ENCODE data around the gene CDH23.

The CDH23 gene

DNA sequence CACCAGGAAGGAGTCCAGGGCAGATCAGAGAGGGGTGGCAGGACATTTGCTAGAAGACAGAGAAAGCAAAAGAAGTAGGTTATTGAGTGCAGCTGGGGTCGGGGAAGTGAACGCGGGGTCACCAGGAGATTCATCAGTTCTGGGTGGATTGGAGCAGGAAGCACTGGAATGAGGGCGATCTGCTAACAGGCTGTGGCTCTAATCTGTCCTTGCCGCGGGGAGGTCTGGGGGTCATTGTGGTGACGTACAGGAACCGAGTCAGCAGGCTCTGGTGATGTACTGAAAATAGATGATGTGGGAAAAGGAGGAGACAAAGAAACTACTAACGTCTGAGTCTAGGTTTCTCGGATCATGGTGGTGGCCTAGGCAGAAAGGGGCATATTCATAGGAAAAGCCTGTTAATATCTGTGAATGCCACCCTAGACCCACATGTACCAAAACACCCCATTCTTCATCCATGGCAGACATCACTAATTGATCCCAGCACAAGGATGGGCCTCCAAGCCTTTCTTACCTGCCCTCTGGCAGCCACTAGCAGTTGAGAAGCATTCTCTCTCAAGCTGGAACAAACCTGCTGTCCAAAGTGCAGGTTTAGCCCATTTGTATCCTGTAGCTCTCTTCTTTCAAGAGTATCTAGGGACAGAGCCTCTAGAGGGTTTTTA lies 188.3 kb downstream of the CDH23 start:
- POLR2A ChIA-PET = no interaction called here
- no peak for DNase-seq (ENCODE audit: extremely low spot score)
- CTCF ChIA-PET = interaction anchor here (0.7 to 1.9 kb wide), 2 partner anchors 15 to 251 kb away, joined by 3 to 9 read pairs; no protein-coding TSS in a partner anchor
- no peak for TF ChIP-seq FOXM1 (IDR thresholded peaks at IDR 0.05; ENCODE audit: borderline replicate concordance)
- TF ChIP-seq ZNF384 (IDR thresholded peaks at IDR 0.05) = no peak
- TF ChIP-seq NFRKB (IDR thresholded peaks at IDR 0.05) = no peak

DNA sequence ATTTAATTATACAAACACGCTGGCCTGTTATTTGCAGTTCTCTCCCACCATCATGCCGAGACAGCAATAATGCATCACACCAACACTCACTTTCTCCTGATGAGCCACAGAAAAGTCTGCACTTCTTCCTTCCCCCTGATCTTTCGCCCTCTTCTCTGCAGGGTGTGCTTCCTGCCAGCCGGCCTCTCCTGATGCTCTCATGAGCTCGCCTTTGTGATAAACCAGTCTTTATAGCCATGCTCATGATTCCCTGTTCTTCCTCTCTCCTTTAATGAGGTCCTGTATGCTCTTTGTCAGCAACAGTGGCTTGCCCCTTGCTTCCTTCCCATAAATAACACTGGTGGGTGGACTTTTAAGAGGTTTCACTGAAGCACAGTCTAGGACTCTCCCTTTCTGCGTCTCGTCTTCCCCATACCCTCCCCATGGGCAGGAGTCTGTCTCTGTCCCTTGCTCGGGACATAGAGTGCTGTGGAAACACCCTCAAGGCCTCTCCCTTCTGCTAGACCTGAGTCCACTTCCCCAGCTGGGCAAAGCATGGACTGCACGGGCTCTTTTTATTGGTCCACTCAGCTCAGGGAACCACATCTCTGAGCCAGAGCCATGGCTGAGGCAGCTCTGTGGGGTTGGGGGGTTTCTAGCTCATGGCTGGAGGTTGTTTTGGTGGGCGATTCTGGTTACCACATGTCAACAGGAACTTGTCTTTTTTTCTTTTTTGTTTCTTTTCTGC lies 189.0 kb downstream of the CDH23 start:
- POLR2A ChIA-PET = no interaction called here
- CTCF ChIA-PET = interaction anchor here (0.6 to 1.9 kb wide), 4 partner anchors 16 to 250 kb away, joined by 3 to 9 read pairs (median 3); no protein-coding TSS in a partner anchor
- DNase-seq (ENCODE audit: extremely low spot score) = no peak
- TF ChIP-seq NFRKB (IDR thresholded peaks at IDR 0.05) = no peak
- TF ChIP-seq L3MBTL2 (conservative IDR thresholded peaks at IDR 0.05) = no peak
- no peak for TF ChIP-seq SUZ12 (IDR thresholded peaks at IDR 0.05)
- no peak for TF ChIP-seq TARDBP (IDR thresholded peaks at IDR 0.05)
- no peak for TF ChIP-seq FOXM1 (IDR thresholded peaks at IDR 0.05; ENCODE audit: borderline replicate concordance)
- no peak for TF ChIP-seq BHLHE40 (IDR thresholded peaks at IDR 0.05; ENCODE audit: borderline replicate concordance)
- TF ChIP-seq SP1 (IDR thresholded peaks at IDR 0.05) = no peak
- no peak for TF ChIP-seq CTBP1 (IDR thresholded peaks at IDR 0.05; ENCODE audit: borderline replicate concordance)
- no peak for TF ChIP-seq FOXA1 (IDR thresholded peaks at IDR 0.05)
- TF ChIP-seq, protein P1, sequence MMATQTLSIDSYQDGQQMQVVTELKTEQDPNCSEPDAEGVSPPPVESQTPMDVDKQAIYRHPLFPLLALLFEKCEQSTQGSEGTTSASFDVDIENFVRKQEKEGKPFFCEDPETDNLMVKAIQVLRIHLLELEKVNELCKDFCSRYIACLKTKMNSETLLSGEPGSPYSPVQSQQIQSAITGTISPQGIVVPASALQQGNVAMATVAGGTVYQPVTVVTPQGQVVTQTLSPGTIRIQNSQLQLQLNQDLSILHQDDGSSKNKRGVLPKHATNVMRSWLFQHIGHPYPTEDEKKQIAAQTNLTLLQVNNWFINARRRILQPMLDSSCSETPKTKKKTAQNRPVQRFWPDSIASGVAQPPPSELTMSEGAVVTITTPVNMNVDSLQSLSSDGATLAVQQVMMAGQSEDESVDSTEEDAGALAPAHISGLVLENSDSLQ (IDR thresholded peaks at IDR 0.05) = no peak
- TF ChIP-seq ARNT (IDR thresholded peaks at IDR 0.05) = no peak
- TF ChIP-seq LEF1 (IDR thresholded peaks at IDR 0.05; ENCODE audit: borderline replicate concordance) = no peak

DNA sequence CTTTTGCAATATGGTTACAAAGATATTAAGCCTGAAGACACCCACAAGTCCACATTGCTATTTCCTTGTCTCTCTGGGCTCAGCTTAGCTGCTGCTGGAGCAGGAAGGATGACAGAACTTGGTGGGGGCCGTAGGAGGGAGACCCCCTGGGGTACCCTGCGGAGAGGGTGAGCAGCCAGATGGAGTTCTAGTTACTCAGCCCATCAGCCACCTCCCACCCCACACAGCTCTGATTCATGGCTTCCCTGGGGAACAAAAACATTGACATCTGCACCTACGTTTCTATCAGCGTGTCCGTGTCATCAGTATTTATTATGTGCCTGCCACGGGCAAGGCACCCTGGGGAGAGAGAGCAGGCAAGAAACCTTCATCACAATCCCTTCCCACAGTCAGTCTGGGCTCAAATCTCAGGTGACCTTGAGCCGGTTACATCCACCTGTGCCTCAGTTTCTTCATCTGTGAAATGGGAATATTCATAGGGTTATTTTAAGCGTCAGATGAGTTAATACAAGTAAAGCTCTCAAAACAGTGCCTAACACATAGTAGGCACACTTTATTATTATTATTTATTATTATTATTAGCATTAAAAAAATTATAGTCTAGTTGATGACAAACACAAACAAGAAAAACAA lies 191.3 kb downstream of the CDH23 start:
- CTCF ChIA-PET = interaction anchor here (1.6 kb wide), 1 partner anchor 18 kb away, joined by 11 read pairs; no protein-coding TSS in a partner anchor
- TF ChIP-seq, protein P1 (IDR thresholded peaks at IDR 0.05) = 0 out of 2 replicates have a peak, but pooled peaks have one; percentile 18
- TF ChIP-seq SP1 (IDR thresholded peaks at IDR 0.05) (no peak), ARNT (IDR thresholded peaks at IDR 0.05) (no peak), ZNF384 (IDR thresholded peaks at IDR 0.05) (no peak), FOXM1 (IDR thresholded peaks at IDR 0.05; ENCODE audit: borderline replicate concordance) (no peak), CTBP1 (IDR thresholded peaks at IDR 0.05; ENCODE audit: borderline replicate concordance) (no peak), BHLHE40 (IDR thresholded peaks at IDR 0.05; ENCODE audit: borderline replicate concordance) (no peak), L3MBTL2 (conservative IDR thresholded peaks at IDR 0.05) (no peak), SUZ12 (IDR thresholded peaks at IDR 0.05) (no peak)
- POLR2A ChIA-PET = no interaction called here
- DNase-seq (ENCODE audit: extremely low spot score) = no peak

GRCh38 chr10:71588685-71589084 lies 192.0 kb downstream of the CDH23 start:
- ChIA-PET CTCF (interaction anchor here (1.1 kb wide), 1 partner anchor 18 kb away, joined by 3 read pairs; no protein-coding TSS in a partner anchor), POLR2A (no interaction called here)
- DNase-seq (ENCODE audit: extremely low spot score) = no peak
- TF ChIP-seq LEF1 (IDR thresholded peaks at IDR 0.05; ENCODE audit: borderline replicate concordance) = no peak
- TF ChIP-seq, protein P1 (IDR thresholded peaks at IDR 0.05) = no peak
- no peak for TF ChIP-seq ELF4 (IDR thresholded peaks at IDR 0.05)
- no peak for TF ChIP-seq FOXA1 (IDR thresholded peaks at IDR 0.05)
- TF ChIP-seq L3MBTL2 (conservative IDR thresholded peaks at IDR 0.05) = no peak
- TF ChIP-seq TARDBP (IDR thresholded peaks at IDR 0.05) = no peak
- no peak for TF ChIP-seq BHLHE40 (IDR thresholded peaks at IDR 0.05; ENCODE audit: borderline replicate concordance)
- no peak for TF ChIP-seq NFRKB (IDR thresholded peaks at IDR 0.05)
- no peak for TF ChIP-seq CTBP1 (IDR thresholded peaks at IDR 0.05; ENCODE audit: borderline replicate concordance)
- TF ChIP-seq FOXM1 (IDR thresholded peaks at IDR 0.05; ENCODE audit: borderline replicate concordance) = no peak
- TF ChIP-seq HDGF (IDR thresholded peaks at IDR 0.05; ENCODE audit: borderline replicate concordance) = no peak
- TF ChIP-seq SUZ12 (IDR thresholded peaks at IDR 0.05) = no peak
- no peak for TF ChIP-seq ARNT (IDR thresholded peaks at IDR 0.05)
- no peak for TF ChIP-seq ZNF384 (IDR thresholded peaks at IDR 0.05)

GRCh38 chr10:71589617-71590551 lies 193.2 kb downstream of the CDH23 start:
- no peak for TF ChIP-seq FOXK2 (IDR thresholded peaks at IDR 0.05)
- TF ChIP-seq, protein P1 (IDR thresholded peaks at IDR 0.05) = no peak
- no peak for TF ChIP-seq NFRKB (IDR thresholded peaks at IDR 0.05)
- no peak for TF ChIP-seq ZNF384 (IDR thresholded peaks at IDR 0.05)
- no peak for TF ChIP-seq LEF1 (IDR thresholded peaks at IDR 0.05; ENCODE audit: borderline replicate concordance)
- no peak for TF ChIP-seq FOXA1 (IDR thresholded peaks at IDR 0.05)
- no peak for TF ChIP-seq BHLHE40 (IDR thresholded peaks at IDR 0.05; ENCODE audit: borderline replicate concordance)
- TF ChIP-seq FOXM1 (IDR thresholded peaks at IDR 0.05; ENCODE audit: borderline replicate concordance) = no peak
- no peak for TF ChIP-seq SUZ12 (IDR thresholded peaks at IDR 0.05)
- no peak for TF ChIP-seq SP1 (IDR thresholded peaks at IDR 0.05)
- no peak for TF ChIP-seq ELF4 (IDR thresholded peaks at IDR 0.05)
- no peak for TF ChIP-seq L3MBTL2 (conservative IDR thresholded peaks at IDR 0.05)
- no peak for TF ChIP-seq ARNT (IDR thresholded peaks at IDR 0.05)
- no peak for TF ChIP-seq TARDBP (IDR thresholded peaks at IDR 0.05)
- no peak for TF ChIP-seq HDGF (IDR thresholded peaks at IDR 0.05; ENCODE audit: borderline replicate concordance)
- no peak for TF ChIP-seq CTBP1 (IDR thresholded peaks at IDR 0.05; ENCODE audit: borderline replicate concordance)
- POLR2A ChIA-PET = no interaction called here
- CTCF ChIA-PET = interaction anchor here (0.7 to 1.1 kb wide), 2 partner anchors 19 to 159 kb away, joined by 3 read pairs; no protein-coding TSS in a partner anchor
- no peak for DNase-seq (ENCODE audit: extremely low spot score)

Data from HEK293T (cell line).